PC-9 (cell line): ENCODE results near the gene ZNF438.

Source experiments
- EZH2 ChIP-seq: fragments of 200-600 bp; sonication (generic); IDR thresholded peaks from 2 replicates; pipeline ENCODE4 v1.8.0; 2017; ENCODE audit warnings: antibody characterized with exemption, low read depth
- TF ChIP-seq, protein P1 (sequence below): fragments of 200-600 bp; sonication (generic); conservative IDR thresholded peaks from 2 replicates; pipeline ENCODE4 v1.6.1; 2017; ENCODE audit warnings: mixed run types, antibody characterized with exemption, mild to moderate bottlenecking, moderate library complexity

DNA sequence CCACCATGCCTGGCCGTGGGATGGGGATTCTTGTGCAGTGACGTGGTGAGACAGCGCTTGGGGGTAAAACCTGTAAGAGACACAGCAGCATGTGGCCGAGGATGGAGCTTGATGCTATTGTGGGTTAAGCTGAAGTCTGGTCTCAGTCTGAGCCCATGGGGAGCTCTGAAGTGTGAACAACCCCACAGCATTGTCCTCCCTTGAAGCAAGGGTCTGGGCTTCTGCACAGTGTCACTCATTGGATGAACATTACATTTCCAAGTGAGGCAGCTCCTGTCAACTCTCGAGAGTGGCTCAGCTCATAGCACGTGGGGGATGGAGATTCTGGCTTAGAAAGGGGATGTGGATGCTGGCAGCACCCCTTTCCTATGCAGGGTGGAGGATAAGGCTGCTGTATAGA is 32.2 kb upstream of the ZNF438 start:
- TF ChIP-seq, protein P1, sequence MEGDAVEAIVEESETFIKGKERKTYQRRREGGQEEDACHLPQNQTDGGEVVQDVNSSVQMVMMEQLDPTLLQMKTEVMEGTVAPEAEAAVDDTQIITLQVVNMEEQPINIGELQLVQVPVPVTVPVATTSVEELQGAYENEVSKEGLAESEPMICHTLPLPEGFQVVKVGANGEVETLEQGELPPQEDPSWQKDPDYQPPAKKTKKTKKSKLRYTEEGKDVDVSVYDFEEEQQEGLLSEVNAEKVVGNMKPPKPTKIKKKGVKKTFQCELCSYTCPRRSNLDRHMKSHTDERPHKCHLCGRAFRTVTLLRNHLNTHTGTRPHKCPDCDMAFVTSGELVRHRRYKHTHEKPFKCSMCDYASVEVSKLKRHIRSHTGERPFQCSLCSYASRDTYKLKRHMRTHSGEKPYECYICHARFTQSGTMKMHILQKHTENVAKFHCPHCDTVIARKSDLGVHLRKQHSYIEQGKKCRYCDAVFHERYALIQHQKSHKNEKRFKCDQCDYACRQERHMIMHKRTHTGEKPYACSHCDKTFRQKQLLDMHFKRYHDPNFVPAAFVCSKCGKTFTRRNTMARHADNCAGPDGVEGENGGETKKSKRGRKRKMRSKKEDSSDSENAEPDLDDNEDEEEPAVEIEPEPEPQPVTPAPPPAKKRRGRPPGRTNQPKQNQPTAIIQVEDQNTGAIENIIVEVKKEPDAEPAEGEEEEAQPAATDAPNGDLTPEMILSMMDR: no peak
- no peak for TF ChIP-seq EZH2
